ENCODE data around the gene IL17REL. TPM values are rescaled to one million over a fixed set of nuclear protein-coding genes. Genes with fewer than 3 reads are reported as not detected.

The IL17REL gene
- total RNA-seq, 1 donor from 2014 or later = 0.07 TPM

GRCh38 chr22:49951000-49951677, 61.4 kb downstream of the IL17REL start:
- Mint-ChIP-seq H3K9me3 (no peaks in the 10 kb centered on the region), H3K27me3 (ENCODE audit: low read depth) (no peaks in the 10 kb centered on the region), H3K27ac (ENCODE audit: unreplicated experiment) (no peak overlapping the region), H3K4me1 (peaks cover 14% of the 10 kb centered on the region), H3K36me3 (ENCODE audit: low read depth) (no peaks in the 10 kb centered on the region), H3K4me3 (no peak overlapping the region)
- TF ChIP-seq CTCF (conservative IDR thresholded peaks at IDR 0.05) = no peak
- DNase-seq (ENCODE audit: low read depth, low spot score) = no peak

GRCh38 chr22:49950396-49950994, 62.1 kb downstream of the IL17REL start:
- H3K4me1 Mint-ChIP-seq = peaks cover 17% of the 10 kb centered on the region
- H3K27me3 Mint-ChIP-seq (ENCODE audit: low read depth) = no peaks in the 10 kb centered on the region
- no peak for DNase-seq (ENCODE audit: low read depth, low spot score)
- no peaks in the 10 kb centered on the region for H3K36me3 Mint-ChIP-seq (ENCODE audit: low read depth)
- no peak overlapping the region for H3K4me3 Mint-ChIP-seq
- H3K27ac Mint-ChIP-seq (ENCODE audit: unreplicated experiment) = no peak overlapping the region
- H3K9me3 Mint-ChIP-seq = no peaks in the 10 kb centered on the region
- TF ChIP-seq CTCF (conservative IDR thresholded peaks at IDR 0.05) = no peak

- TF ChIP-seq CTCF (conservative IDR thresholded peaks at IDR 0.05) = no peak
- H3K4me3 Mint-ChIP-seq = no peak overlapping the region
- H3K9me3 Mint-ChIP-seq = no peaks in the 10 kb centered on the region
- peaks cover 18% of the 10 kb centered on the region for H3K4me1 Mint-ChIP-seq
- H3K27ac Mint-ChIP-seq (ENCODE audit: unreplicated experiment) = no peak overlapping the region
- no peak for DNase-seq (ENCODE audit: low read depth, low spot score)
- H3K36me3 Mint-ChIP-seq (ENCODE audit: low read depth) = no peaks in the 10 kb centered on the region
- no peaks in the 10 kb centered on the region for H3K27me3 Mint-ChIP-seq (ENCODE audit: low read depth)
Observed at GRCh38 chr22:49949914-49950292, 62.7 kb downstream of the IL17REL start.

GRCh38 chr22:49948958-49949913, 63.3 kb downstream of the IL17REL start:
- H3K36me3 Mint-ChIP-seq (ENCODE audit: low read depth) = no peaks in the 10 kb centered on the region
- peak overlapping the region; percentile 91 for H3K27ac Mint-ChIP-seq (ENCODE audit: unreplicated experiment)
- peaks cover 18% of the 10 kb centered on the region for H3K4me1 Mint-ChIP-seq

More at GRCh38 chr22:49948958-49949913, 63.3 kb downstream of the IL17REL start:
- no peak for TF ChIP-seq CTCF (conservative IDR thresholded peaks at IDR 0.05)
- H3K27me3 Mint-ChIP-seq (ENCODE audit: low read depth) = no peaks in the 10 kb centered on the region
- H3K9me3 Mint-ChIP-seq = no peaks in the 10 kb centered on the region
- H3K4me3 Mint-ChIP-seq = no peak overlapping the region
- DNase-seq (ENCODE audit: low read depth, low spot score) = no peak

Data from neural crest cell (in vitro differentiated cells).